Posterior cingulate gyrus (tissue), 11 donors: ENCODE measurements around the gene RASSF4.

Experiments used
- DNase-seq, 10 donors: peaks; one replicate each; pipeline versions ENCODE4 v3.0.0 to v3.0.0-alpha.2; 2020 to 2021; ENCODE audit warnings: mixed read lengths in 3 of 10
- intact Hi-C: fragments of 100-400 bp; cut with DNase I; formaldehyde crosslinking; loops from one replicate; pipeline ENCODE4 v1.15.1; 2023

The RASSF4 gene

GRCh38 chr10:44961230-44961571 lies 1.6 kb downstream of the RASSF4 start:
- peak in 3 of 10 donors; percentile 7 to 66 (median 20) for DNase-seq
- intact Hi-C loops, result no loop called here

DNA sequence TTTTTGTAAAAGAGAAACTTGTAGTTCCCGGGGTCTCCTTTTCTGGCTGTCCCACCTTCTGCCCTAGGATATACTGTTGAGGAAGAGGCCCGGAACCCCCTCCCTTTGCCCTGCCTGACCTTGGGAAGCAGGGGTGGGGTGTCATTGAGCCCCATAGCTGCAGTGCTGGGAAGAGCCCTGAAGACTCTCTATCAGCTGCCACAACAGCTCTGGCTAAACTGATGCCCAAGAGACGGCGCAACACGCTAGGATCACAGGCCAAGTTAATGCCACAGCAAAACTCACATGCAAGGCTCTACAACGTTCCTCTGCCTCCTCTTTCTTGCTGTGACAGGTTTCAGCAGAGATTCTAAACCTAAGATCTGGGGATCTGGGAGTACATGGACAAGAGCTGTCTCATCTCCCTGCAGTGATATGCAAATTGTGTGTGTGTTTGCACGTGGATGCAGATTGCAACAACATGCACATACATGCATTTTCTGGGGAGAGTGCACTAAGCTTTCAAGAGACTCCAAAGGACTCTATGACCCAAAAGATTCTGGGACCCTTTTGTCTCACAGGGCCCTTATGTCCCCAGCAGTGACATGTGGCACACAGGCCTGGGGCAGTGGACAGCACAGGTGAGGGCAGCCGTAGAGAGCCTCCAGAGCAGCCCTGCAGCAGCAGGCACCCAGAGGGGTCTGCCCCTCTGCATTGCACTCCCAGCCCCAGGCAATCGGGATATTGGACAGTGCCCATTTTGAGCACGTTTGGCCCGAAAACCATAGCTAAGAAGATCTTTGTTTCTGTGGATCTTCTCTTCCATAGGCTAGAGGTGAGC lies 2.5 kb downstream of the RASSF4 start:
- intact Hi-C loops, result no loop called here
- peak in 5 of 10 donors; percentile 15 to 88 (median 60) for DNase-seq

GRCh38 chr10:44962870-44963738 lies 3.5 kb downstream of the RASSF4 start:
- intact Hi-C loops, result no loop called here
- peak in 5 of 10 donors; percentile 38 to 91 (median 81) for DNase-seq

DNA sequence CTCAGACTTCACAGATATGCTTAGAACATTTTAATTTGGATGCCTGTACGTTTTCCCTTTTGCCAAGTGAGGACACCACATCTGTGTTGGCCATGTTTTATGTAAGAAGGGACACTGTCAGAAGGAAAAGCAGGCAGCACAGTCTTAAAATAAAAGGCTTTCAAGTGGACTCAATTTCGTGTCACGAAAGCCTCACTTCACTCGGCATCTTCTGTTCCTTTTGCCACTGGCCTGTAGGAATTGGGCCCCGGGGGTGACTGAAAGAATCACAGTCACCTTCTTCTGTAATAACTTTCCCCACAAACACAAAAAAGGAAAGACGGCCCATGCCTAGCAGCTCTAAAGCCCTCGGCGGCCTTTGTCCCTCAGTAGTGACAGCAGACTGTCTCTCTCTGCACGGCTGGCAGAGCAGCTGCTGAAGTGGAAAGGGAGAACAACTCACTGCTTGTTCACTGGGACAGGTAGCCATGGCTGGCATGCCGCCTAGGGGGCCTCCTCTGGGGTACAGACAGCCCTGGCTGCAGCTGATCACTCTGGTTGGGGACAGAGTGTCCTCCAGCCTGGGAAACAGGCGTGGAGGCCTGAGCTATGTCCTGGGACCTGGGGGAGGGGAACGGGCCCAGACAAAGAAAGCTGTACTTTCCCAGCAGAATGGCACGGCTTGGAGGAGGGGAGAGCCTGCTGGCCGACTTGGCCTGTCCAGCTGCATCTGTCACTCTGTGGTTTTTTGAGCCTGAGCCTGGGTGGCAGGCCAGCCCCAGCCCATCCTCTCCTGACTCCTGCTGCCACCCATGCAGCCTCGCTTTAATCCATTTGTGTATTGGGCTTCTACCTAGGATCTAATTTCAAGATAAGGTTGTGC lies 4.4 kb downstream of the RASSF4 start:
- peak; percentile 84 to 99 (median 94) for DNase-seq
- intact Hi-C loops, result no loop called here

DNA sequence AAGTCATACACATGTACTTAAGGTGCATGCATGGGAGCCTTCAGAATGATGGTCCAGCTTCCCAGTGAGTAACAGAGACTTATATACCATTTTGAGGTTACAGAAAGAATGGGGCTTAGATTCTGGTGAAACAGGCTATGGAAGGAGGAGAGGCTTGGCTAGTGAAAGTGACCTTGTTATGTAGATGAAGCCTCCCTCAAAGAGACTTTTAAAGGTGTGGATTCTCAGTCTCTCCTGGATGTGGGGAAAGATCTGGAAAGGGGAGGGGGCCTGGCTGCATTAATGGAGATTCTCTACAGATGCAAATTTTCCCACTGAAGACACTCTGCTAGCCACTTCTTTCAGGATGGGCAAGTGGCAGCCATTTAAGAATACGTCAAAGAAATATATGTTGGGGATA lies 5.5 kb downstream of the RASSF4 start:
- intact Hi-C loops, result no loop called here
- DNase-seq, result no peak

- intact Hi-C loops, result no loop called here
- DNase-seq, result peak in 4 of 10 donors; percentile 13 to 72 (median 35)
Measured at GRCh38 chr10:44965651-44966097, 6.1 kb downstream of the RASSF4 start.

GRCh38 chr10:44966129-44966815 lies 6.7 kb downstream of the RASSF4 start:
- intact Hi-C loops, result no loop called here
- peak in 2 of 10 donors; percentile 3 to 9 for DNase-seq

DNA sequence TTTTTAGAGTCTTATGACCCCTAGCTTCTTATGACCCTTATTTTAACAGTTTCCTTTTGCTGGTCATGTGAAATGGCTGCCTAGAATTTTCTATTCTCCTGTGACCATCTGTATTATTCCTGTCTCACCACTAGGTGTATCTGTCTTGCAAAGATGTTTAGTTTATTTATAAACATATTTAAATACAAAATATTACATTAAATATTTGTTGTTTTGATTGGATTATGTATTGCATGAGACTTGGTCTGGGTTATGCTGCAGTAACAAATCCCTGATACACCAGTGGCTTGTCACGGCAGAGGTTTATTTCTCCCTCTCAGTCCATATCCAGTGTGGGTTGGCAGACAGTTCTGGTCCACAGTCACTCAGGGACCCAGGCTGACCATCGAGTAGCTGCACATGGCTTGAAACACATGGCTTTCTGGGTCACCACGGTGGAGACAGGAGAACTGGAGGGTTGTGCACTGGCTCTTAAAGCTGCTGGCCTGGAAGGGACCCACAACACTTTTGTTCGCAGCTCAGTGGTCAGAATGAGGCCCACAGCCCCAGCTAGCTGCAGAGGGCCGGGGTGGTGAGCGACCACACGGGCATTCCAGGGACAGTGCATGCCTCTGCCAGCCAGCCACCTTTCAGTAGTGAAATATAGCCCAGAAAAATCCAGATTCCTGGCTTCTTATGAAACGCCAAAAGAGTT lies 7.4 kb downstream of the RASSF4 start:
- DNase-seq, result peak in 3 of 10 donors; percentile 8 to 58 (median 16)
- intact Hi-C loops, result no loop called here

DNA sequence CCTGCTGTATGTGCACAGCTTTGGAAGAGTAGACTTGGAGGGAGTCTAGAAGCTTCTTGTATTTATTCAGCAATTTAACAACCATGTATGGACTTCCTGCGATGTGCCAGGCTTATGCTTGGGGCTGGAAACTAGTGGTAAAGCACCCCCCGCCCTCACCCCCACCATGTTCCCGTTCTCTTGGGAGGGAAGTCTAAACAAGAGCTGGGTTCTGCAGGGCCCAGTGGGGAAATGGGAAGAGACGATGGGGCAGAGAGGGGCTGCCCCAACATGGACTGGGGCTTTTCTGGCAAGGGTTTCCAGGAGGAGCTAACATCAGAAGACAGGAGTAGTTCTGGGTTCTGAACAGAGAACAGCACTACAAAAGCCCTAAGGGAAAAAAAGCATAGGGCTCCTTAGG lies 8.0 kb downstream of the RASSF4 start:
- intact Hi-C loops, result no loop called here
- DNase-seq, result peak in 3 of 10 donors; percentile 11 to 52 (median 18)

DNA sequence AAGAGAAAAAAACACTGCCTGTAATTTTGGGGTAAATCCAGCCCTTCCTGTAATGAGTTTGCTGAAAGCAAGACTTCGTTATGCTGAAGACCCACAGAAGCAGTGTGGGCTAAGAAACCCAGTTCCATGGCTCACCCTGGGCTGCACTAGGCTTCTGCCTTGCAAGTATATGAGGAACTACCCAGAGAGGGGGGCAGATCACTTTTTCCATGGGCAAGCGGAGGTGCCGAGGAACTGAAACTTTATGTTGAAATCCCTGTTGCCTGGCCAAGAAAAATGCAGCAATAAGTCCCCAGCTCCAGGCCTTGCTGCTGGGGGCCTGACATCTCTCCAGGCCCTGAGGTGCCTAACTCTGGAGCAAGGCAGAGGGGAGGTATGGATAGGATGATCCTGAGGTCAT lies 8.5 kb downstream of the RASSF4 start:
- intact Hi-C loops, result no loop called here
- peak in 5 of 10 donors; percentile 17 to 89 (median 69) for DNase-seq

GRCh38 chr10:44968500-44969400 lies 9.1 kb downstream of the RASSF4 start:
- peak in 3 of 10 donors; percentile 15 to 39 (median 36) for DNase-seq
- intact Hi-C loops, result no loop called here

DNA sequence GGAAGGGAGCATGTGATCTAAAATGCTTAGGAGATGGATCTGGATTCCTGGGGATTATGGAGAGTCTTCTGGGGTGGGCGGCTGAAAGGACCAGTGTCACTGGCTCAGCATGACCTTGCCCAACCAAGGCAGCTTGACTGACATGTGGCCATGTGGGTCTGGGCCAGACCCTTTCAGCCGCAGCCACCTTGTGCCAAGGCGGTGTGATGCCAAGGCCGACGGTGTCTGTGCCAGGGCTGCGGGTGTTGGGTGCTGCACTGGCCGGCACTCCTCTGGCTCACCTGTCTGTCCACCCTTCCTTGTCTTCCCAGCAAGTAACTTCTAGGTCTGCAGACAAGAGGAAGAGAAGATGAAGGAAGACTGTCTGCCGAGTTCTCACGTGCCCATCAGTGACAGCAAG lies 10.3 kb downstream of the RASSF4 start:
- intact Hi-C loops, result loop anchor here (5.0 to 10.0 kb wide), 2 partner anchors 93 to 585 kb away; partner anchors contain the start of gene CXCL12
- peak in 3 of 10 donors; percentile 53 to 82 (median 74) for DNase-seq

DNA sequence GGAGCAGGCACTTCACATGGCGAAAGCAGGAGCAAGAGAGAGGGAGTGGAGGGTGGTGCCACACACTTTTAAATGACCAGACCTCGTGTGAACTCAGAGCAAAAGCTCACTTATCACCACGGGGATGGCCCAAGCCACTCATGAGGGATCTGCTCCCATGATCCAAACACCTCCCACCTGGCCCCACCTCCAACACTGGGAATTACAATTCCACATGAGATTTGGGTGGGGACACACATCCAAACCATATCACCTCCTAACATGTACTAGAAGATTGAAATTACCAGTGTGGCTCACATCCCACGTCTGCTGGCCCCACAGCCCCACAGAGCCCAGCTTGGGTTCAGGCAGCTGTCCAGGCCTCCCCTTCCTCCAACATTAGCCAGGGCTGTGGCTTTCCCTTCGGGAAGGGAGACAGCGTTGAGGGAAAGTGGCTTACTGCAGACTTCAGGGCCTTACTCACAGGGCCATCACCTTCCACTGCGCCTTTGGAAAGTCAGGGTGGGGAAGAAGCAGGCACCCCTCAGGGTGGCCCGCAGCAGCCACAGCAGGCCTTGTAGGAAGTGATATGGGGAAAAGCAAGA lies 11.3 kb downstream of the RASSF4 start:
- intact Hi-C loops, result loop anchor here (5.0 to 10.0 kb wide), 2 partner anchors 94 to 586 kb away; partner anchors contain the start of gene CXCL12
- peak in 1 of 10 donors; percentile 60 for DNase-seq

DNA sequence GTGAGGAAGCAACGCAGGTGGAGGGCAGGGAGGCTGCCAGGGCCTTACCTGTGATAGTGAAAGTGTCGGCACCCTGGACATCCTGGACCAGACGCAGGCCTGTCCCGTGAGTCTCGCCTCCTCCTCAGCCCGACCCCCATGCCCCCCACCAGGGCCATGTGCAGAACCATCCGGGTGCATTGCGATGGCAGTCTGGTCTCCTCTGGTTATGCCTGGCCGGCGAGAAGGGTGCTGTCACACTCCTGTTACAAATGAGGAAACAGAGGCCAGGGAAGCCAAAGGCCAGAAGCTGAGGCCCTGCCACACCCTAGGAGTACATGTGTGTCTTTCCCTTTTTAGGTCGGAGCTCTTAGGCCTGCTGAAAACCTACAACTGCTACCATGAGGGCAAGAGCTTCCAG lies 11.8 kb downstream of the RASSF4 start:
- intact Hi-C loops, result loop anchor here (5.0 to 10.0 kb wide), 2 partner anchors 94 to 587 kb away; partner anchors contain the start of gene CXCL12

DNA sequence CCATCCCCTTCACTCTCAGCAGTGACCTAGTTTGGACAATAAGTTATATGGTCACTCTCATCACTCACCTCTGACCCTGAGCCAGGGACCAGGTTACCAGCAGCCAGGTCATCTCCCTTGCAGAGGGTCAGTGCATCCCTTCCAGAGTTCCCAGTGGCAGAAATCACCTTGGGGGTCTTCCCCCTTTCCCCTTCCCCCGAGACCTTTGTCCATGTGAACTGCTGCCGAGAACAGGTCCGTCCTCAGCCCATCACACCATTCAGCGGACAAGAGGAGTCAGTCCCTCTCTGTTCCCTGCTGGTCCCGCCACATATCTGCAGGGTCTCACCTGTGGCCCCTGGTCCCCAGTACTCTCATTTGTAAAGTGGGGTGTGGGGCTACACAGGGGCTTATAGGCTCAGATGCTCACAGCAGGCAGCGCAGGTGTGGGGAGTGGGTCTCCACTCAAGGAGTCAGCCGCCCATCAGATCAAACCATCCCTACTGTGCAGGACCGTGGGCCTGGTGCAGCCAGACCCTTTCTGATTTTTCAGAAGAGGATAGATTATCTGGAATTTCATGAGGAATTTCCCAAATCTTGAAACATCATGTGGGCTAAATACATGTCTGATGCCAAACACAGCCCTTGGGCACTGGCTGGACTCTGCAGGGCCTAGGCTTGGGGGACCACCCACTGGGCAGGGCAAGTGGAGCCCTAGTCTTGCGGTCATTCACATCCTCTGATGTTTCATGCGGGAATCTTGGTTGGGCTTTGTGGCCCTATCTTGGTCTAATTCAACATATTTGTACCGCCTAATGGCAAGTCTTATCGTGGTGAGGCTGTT lies 12.5 kb downstream of the RASSF4 start:
- intact Hi-C loops, result loop anchor here (5.0 to 10.0 kb wide), 2 partner anchors 95 to 587 kb away; partner anchors contain the start of gene CXCL12
- peak in 2 of 10 donors; percentile 27 to 52 for DNase-seq

More for the DNA sequence above, 11.8 kb downstream of the RASSF4 start:
- DNase-seq, result peak in 3 of 10 donors; percentile 55 to 68 (median 55)

- peak in 3 of 10 donors; percentile 57 to 71 (median 63) for DNase-seq
- intact Hi-C loops, result loop anchor here (5.0 to 10.0 kb wide), 2 partner anchors 96 to 588 kb away; partner anchors contain the start of gene CXCL12
Measured at GRCh38 chr10:44972874-44973306, 13.3 kb downstream of the RASSF4 start.
